ENCODE results near the gene CHAT. TPM values are rescaled to one million over a fixed set of nuclear protein-coding genes. Genes with fewer than 3 reads are reported as not detected.

The CHAT gene
- total RNA-seq, 1 donor: not detected

Other genes with a start within 250 kb of the CHAT start
- not detected for gene DRGX, start 217.9 kb upstream of the CHAT start, total RNA-seq
- 32.7 TPM for gene ERCC6, start 74.9 kb upstream of the CHAT start, total RNA-seq
- gene SLC18A3, start 3.7 kb upstream of the CHAT start, total RNA-seq: 0.10 TPM
- gene C10orf53, start 65.6 kb downstream of the CHAT start, total RNA-seq: not detected
- not detected for gene OGDHL, start 148.3 kb downstream of the CHAT start, total RNA-seq